GM18873 (cell line): ENCODE measurements around the gene OGDH.
A peak's percentile ranks its signal among the peaks of the same experiment; 100 is the strongest.

Source experiments
- ATAC-seq: cut with Tn5 transposase; IDR thresholded peaks from one replicate; pipeline ENCODE4 v1.9.1; 2021; ENCODE audit warnings: mild to moderate bottlenecking, moderate library complexity, moderate number of reproducible peaks; ENCODE audit not compliant: unreplicated experiment, low FRiP score

OGDH gene

DNA sequence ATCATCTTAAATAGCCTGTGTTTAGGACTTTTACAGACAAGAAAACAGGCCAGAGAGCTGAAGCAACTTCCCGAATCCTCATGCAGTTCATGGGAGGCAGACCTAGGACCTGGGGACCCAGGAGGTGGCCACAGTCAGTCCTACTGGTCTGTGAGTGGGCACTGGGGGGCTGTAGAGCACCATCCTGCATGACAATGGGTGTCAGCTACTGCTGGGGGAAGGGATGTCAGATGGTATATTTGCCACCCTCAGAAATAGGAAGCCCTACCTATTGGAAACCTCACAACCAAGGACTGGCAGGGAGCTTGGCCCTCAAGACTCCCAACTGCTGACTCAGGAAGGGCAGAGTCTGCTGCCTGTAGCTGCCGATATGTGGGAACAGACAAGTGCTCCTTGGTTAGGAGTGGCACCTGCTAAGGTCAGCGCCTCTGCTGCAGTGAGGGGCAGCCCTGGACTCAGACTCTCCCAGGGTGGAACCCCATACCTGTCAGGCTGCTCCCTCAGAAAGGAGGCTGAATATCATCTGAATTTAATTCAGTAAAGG is 29.7 kb downstream of the OGDH start:
- ATAC-seq: no peak

DNA sequence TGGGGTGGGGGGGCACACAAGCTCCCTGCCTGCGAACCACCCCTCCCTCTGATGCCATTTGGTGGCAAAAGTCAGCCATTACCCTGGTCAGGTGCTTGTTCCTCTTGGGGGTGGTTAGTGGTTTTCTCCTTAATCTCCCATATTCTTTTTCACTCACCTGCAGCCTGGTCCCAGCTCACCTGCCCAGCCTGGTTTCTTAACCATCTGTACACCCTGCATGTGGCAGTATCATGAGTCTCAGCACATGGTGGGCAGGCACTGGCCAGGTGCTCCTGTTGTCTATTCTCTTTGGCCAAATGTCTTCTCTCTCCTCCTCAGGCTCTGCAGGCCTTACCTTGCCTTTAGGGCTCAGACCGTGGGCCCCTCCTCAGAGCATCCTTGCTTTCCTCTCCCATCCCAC is 30.5 kb downstream of the OGDH start:
- no peak for ATAC-seq

GRCh38 chr7:44637788-44638594 is 31.6 kb downstream of the OGDH start:
- peak; percentile 39 for ATAC-seq

- peak; percentile 60 for ATAC-seq
Observed at GRCh38 chr7:44638611-44639557, 32.5 kb downstream of the OGDH start.

DNA sequence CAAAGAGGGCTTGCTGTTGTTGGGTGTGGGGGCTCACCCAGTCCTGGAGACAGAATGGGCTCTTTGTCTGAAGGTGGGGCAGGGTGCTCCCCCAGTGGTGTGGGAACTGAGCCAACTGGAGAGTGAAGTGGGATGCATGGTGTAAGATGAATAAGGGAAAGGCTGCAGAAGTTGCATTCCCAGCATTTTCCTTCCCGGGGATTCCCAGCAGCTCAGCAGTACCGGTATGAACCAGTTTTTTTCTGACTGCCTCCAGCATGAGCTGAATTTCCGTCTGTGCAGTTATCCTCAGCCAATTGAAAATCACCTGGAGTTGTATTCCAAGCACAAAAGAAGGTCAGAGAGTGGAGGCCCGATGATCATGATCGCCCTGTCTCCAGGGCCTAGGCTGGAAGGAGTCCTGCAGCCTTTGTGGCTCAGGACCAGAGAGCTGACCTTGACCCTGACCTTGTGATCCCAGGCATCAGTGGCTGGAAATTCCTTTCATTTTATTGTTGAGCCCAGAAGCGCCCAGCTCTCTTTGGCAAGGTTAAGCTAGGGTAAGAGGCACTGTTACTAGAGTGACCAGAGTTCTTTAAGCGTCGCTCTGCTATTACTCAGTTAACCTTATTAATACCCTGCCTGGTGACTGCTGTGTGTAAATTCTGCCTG is 33.4 kb downstream of the OGDH start:
- ATAC-seq: no peak

DNA sequence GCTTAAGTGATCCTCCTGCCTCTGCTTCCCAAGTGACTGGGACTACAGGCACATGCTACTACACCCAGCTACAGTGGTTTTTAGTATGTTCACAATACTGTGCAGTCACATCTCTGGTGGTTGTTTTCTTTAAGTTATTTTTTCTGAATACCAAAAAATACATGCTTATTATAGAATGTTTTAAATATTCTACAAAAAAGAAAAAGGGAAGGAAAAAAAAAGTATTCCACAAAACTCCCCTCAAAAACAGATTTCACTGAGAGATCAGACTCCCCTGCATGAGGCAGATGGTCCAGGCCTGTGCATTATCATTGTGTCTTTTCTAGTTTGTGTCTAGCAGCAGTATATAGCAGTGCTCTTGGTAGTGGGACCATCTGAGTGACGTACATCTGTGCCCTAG is 36.8 kb downstream of the OGDH start:
- ATAC-seq: no peak

GRCh38 chr7:44645254-44645653 is 38.8 kb downstream of the OGDH start:
- ATAC-seq: no peak

- ATAC-seq: no peak
Observed at GRCh38 chr7:44645696-44646095, 39.3 kb downstream of the OGDH start.

- ATAC-seq: no peak
Observed at GRCh38 chr7:44646176-44646920, 39.9 kb downstream of the OGDH start.

GRCh38 chr7:44646921-44647636 is 40.7 kb downstream of the OGDH start:
- ATAC-seq: no peak

GRCh38 chr7:44647981-44648714 is 41.7 kb downstream of the OGDH start:
- no peak for ATAC-seq

GRCh38 chr7:44650242-44650641 is 43.8 kb downstream of the OGDH start:
- ATAC-seq: no peak

- ATAC-seq: no peak
Observed at GRCh38 chr7:44650772-44651171, 44.3 kb downstream of the OGDH start.

DNA sequence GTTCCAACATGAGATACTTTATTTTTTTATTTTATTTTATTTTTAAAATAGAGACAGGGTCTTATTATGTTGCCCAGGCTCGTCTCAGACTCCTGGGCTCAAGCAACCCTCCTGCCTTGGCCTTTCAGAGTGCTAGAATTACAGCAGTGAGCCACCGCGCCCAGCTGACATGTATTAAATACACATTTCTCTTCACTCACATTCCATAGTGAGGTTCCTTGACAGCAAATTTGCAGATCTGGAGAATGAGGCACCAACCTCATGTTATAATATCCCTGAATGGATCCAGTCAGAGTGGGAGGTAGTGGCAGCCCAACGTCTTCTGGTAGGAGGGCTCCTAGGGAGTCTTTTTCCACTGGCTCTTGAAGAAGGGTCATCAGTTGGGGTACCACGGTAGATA is 46.1 kb downstream of the OGDH start:
- no peak for ATAC-seq

- ATAC-seq: no peak
Observed at GRCh38 chr7:44654255-44654796, 47.9 kb downstream of the OGDH start.

DNA sequence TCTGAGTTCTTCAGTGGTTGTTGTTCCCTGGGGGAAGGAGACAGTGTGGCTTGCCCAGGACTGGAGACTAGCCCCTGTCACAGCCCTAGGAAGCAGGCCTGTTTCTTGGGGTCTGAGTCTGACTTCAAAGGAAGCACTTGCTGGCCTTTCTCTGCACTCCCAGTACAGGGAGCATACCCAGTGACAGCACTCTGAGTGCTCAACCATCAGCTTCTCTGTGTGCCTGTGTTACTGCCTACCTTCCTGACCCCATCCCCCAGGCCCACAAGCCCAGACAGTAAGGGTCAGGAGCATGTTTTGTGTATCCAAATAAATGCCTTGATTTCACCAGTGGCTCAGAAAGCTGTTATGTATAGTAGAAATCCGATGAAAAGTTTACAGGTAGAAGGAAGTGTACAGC is 48.9 kb downstream of the OGDH start:
- ATAC-seq: no peak

DNA sequence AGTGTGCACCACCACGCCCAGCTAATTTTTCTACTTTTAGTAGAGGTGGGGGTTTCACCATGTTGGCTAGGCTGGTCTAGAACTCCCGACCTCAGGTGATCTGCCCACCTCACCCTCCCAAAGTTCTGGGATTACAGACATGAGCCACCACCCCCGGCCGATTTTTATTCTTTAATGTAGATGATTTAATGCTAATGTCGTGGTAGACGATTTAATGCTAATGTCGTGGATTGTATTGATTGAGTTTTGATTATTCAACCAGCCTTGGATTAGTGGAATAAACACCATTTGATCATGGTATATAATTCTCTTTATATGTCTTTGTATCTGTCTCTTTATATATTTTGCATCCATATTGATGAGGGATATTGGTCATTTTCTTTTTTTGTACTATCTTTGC is 52.6 kb downstream of the OGDH start:
- ATAC-seq: no peak

DNA sequence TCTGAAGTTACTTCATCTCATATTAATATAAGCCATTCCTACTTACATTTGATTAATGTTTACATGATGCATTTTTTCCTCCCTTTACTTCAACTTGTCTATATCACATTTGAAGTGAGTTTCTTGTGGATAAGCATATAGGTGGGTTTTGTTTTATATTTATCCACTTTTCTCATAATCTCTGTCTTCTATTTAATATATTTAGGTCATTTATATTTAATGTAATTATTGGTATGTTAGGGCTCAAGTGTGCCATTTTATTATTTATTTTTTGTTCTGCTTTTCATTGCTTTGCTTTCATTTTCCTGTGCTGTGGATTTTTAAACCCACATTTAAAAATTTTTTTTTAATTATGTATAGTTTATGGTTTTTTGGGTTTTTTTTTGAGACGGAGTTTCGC is 54.8 kb downstream of the OGDH start:
- ATAC-seq: no peak
